ENCODE measurements around the gene ST7. TPM values are rescaled to one million over a fixed set of nuclear protein-coding genes. Genes with fewer than 3 reads are reported as not detected.
"Not testable (repeated sequence)": the region's sequence is repeated elsewhere in the genome, so short reads cannot be mapped to it uniquely, and the experiment has no call there.

The ST7 gene, protein sequence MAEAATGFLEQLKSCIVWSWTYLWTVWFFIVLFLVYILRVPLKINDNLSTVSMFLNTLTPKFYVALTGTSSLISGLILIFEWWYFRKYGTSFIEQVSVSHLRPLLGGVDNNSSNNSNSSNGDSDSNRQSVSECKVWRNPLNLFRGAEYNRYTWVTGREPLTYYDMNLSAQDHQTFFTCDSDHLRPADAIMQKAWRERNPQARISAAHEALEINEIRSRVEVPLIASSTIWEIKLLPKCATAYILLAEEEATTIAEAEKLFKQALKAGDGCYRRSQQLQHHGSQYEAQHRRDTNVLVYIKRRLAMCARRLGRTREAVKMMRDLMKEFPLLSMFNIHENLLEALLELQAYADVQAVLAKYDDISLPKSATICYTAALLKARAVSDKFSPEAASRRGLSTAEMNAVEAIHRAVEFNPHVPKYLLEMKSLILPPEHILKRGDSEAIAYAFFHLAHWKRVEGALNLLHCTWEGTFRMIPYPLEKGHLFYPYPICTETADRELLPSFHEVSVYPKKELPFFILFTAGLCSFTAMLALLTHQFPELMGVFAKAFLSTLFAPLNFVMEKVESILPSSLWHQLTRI
- total RNA-seq = 22.2 TPM

DNA sequence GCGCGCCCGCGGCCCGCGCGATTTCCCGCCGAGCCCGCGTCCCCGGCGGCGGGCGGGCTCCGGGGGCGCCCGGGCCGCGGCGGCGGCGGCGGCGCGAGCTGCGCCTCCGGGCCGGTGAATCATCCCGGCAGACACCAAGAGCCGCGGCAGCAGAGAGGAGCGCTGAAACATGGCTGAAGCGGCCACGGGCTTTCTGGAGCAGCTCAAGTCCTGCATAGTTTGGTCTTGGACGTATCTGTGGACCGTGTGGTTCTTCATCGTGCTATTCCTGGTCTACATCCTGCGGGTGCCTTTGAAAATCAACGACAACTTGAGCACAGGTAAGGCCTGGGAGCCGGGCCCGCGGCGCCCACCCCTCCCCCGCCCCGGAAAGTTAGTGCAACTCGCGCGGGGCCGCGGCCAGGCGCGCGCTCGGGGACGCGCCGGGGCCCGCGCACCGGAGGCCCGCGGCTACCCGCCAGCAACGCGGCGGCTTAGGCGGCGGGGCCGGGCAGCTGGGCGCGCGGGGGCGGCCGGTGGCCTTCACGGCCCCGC, at the start of gene ST7:
Gene ST7 (plus strand): TSS at position 130 of the 534 bp plus-strand sequence. CDS start 40 bp downstream, at position 170.
- peak; percentile 74 for DNase-seq (ENCODE audit: low spot score)
- ATAC-seq = peak; percentile 86

DNA sequence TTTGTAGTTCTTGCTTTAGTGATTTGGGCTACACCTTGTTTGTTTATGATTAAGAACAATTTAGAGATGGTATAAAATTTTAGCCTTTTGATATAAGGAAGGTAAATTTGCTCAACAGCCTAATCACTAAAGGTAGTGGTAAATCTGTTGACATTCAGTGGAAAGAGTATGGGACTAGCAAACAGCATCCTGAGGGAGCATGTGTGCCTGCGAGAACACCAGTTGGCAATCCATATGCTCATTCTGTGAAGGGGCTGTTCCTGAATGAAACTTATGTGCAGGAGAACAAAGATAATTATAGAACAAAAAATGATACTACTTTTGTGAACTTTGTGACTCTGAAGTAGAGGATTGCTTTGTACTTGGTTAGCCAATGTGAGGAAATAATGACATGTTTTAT, 46.9 kb upstream of the ST7 start:
- no peak for DNase-seq (ENCODE audit: low spot score)
- no peak for ATAC-seq

DNA sequence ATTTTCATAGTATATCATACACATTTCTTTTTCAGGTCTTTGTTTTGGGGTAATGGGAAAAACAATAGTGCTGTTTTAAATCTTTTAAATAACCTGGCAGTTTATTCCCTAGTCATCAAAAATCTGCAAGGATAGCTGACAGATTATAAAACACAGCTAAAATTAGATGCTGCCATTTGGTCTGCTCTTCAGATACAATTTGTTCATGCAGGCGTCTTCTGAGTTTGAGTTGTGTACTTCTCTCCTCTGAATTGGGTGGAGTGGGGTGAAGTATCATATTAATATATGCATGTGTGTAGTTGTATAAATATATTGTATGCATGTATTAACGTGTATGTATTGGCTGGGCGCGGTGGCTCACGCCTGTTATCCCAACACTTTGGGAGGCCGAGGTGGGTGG, 42.9 kb upstream of the ST7 start:
- DNase-seq (ENCODE audit: low spot score) (no peak), ATAC-seq (no peak)

DNA sequence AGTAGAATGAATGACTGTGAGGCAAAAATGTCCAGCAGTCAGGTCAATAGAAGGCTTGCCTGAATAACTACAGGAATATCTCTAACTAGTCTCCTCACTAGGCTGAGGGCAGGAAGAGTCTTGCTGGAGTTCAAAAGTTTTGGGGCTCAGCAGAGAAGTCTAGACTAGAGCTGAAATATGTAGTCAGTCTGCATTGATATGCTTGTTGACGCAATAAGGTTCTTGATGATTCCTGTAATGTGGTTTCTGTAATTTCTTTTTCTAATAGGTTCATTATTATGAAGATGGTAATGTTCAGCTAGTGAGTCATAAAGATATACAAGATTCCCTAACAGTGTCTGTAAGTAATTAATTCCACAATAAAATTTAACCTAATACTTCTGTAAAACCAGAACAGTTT, 41.5 kb upstream of the ST7 start:
- DNase-seq (ENCODE audit: low spot score) (no peak), ATAC-seq (no peak)

DNA sequence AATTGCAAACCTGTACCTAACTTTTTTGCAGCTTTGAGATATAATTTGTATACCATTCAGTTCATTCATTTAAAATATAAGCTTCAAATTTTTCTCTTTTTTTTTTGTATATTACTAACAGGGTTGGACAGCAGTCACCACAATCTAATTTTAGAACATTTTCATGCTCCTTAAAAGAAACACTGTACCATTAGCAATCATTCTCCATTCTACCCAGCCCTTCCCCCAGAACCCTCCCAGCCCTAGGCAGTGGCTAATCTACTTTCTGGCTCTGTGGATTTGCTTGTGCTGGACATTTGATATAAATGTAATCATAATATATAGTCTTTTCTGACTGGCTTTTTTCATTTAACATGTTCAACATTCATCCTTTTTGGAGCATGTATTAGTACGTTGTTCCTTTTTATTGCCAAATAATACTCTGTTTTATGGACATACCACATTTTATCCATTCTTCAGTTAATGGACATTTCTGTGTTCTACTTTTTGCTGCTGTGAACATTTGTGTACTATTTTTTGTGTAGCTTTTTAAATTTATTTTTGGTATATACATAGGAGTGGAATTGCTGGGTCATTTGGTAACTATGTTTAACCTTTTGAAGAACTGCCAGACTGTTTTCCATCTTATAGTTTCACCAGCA, 40.9 kb upstream of the ST7 start:
- DNase-seq (ENCODE audit: low spot score) = no peak
- ATAC-seq = no peak

DNA sequence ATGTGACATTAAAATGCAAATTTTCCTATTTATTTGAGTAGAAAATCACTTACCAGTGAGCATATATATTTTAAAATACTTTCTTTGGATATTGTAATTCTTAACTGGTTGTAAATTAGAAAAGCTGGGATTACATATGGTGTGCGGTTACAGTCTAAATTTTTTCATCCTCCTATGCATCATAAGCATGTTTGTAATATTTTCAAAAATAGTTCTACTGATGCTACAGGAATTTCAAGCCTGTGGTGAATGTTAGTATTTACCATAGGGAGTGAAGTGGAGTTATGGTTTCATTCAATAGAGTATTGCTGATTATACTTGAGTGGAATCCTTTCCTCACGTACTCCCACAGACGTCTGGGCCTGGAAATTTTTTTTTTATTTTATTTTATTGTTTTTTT, 34.6 kb upstream of the ST7 start:
- ATAC-seq = no peak

DNA sequence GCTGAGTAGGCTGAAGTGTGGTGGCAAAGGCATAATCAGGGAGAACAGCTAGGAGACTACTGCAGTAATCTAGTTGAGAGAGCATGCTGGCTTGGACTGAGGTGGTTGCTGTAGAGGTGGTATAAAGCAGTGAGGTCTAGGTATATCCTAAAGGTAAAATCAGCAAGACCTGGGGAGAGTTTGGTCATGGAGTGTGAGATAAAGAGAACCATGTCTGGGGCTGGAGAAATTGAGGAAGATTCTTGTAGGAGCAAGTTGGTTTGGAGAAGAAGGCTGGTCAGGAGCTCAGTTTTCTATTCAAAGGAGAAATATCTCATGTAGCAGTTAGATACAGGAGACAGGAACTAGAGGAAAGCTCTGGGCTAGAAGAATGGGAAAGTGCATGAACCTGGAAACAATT, 32.9 kb upstream of the ST7 start:
- ATAC-seq = no peak

More for the DNA sequence above, 34.6 kb upstream of the ST7 start:
- no peak for DNase-seq (ENCODE audit: low spot score)

DNA sequence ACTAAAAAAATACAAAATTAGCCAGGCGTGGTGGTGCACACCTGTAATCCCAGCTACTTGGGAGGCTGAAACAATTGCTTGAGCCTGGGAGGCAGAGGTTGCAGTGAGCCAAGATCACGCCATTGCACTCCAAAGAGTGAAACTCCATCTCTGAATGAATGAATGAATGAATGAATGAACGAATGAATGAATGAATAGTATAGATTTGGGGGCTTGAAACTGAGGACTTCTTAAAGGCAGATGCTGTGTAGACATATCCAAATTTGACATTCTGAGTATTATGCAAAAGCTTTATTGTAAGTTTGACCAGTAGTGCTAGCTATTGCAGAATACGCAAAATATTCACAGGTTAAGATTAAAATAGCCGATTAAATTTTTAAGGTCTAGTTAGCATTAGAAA, 30.8 kb upstream of the ST7 start:
- ATAC-seq = no peak

More for the DNA sequence above, 32.9 kb upstream of the ST7 start:
- no peak for DNase-seq (ENCODE audit: low spot score)

DNA sequence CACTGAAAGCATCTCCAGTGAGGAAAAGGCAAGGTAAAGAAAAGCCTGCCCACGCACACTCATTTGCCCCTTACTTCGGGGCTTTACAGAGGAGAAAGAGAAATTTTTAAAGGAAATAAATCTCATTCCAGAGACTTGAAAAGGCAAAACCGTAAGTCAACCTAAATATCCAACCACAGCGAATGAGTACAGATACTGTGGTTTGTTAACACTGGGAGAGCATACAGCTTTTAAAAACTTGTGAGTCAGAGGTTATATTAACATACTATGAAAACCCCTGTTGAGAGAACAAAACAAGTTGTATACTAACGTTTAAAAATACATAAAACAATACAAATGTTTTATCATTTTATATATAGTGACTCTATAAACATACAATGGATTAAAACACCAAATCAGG, 28.6 kb upstream of the ST7 start:
- no peak for DNase-seq (ENCODE audit: low spot score)
- no peak for ATAC-seq

More for the DNA sequence above, 30.8 kb upstream of the ST7 start:
- no peak for DNase-seq (ENCODE audit: low spot score)

DNA sequence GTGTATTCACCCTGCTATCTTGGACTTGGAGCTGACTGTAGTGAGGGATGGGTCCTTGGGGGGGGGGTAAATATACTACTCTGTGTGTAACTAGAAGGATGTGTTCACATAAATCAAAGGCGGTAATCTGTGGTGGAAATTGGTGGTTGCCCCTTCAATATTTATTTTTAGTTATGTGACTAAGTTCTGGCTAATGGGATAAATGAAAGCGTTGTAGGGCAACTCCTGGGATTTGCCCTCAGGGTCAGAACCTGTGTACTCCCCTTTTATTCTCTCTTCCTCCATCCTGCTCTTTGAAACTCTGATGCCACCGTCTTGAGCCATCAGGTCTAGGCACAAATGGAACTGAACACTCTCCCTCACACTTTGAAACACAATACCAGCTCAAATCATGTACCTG, 24.3 kb upstream of the ST7 start:
- DNase-seq (ENCODE audit: low spot score) = no peak
- no peak for ATAC-seq

DNA sequence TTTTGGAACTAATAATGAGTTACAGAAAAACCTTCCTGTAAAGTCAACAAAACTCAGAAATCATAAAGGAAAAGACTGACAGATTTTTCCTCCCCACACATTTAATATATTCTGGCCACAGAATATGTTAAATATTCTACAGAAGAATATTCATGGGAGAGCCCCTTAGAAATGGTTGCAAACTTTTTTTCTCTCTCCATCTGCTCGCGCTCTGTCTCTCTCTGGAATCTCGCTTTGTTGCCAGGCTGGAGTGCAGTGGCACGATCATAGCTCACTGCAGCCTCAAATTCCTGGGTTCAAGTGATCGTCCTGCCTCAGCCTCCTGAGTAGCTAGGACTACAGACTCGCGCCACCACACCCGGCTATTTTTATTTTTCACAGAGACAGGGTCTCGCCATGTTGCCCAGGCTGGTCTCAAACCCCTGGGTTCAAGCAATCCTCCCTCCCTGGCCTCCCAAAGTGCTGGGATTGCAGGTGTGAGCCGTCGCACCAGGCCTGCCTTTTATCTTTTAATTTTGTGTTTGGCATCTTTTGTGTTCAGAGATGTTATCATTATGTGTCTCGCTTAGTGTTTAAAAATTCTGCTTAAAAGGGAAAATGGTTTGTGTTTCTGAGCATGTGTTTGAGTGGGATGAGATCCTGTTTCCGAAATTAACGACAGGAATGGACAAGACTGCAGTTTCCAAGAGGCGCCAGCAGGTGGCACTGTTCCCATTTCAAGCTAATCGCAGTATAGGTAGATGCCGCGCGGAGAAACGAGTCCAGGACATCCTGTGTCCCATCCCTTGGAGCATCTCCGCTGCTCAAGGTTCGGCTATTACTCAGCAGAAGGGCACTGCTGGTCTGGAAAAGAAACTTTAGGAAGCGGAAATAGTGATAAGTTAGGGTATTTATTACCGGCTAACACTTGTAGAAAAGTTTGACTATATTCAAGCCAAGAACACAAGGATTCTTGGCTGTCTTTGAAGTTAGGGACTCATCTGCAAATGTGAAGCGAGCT, 23.1 kb upstream of the ST7 start:
- DNase-seq (ENCODE audit: low spot score) (peak; percentile 80), ATAC-seq (peak; percentile 99)

DNA sequence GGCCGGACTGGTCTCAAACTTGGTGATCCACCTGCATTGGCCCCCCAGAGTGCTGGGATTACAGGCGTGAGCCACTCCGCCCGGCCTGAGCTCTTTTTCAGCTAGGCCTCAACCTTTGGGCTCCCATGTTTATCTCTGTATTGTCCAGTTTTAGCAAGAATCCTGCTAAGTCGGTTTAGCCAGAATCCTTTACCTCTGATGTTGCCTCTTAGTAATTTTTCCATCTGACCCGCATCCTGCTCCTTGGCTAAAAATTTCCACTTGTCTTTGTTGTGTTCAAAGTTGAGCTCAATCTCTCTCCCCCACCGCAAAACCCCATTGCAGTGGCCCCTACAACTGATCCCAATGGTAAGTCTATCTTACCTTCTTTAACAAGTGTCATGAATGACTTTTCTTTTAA, 20.7 kb upstream of the ST7 start:
- ATAC-seq (no peak), DNase-seq (ENCODE audit: low spot score) (no peak)

DNA sequence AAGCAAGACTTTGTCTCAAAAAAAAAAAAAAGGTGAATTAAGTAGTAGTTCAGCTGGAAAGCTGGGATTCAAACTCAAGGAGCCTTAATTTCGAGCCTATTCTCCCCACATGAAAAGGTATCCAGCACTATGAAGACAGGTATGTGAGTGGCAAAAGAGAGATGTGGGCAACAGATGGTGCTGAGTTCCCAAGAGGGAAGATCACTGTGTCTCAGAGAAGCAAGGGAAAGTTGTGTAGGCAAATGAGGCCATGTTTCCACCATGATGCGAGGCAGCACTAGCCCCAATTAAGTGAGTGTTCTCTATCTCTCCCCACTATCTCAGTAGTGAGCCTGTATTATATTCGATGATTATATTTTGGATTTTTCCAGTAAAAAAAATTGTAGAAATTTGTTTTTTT, 19.8 kb upstream of the ST7 start:
- ATAC-seq = no peak
- no peak for DNase-seq (ENCODE audit: low spot score)

DNA sequence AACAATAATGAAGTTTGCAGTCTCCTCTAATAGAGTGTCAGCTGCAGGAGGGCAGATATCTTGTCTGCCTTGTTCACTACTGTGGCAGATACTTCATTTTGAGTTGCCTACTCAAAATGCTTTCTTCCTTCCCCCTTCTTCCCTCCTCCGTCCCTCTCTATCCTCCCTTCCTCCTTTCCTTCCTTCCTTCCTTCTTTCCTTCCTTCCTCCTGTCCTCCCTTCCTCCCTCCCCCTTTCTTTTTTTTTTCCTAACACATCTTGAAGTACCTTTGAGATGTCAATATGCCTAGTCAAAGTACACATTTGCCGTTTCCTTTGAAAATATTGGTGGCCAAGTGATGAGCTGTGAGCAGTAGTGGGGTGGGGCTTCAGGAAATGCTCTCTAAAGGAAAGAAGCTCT, 18.7 kb upstream of the ST7 start:
- ATAC-seq (no peak), DNase-seq (ENCODE audit: low spot score) (no peak)

DNA sequence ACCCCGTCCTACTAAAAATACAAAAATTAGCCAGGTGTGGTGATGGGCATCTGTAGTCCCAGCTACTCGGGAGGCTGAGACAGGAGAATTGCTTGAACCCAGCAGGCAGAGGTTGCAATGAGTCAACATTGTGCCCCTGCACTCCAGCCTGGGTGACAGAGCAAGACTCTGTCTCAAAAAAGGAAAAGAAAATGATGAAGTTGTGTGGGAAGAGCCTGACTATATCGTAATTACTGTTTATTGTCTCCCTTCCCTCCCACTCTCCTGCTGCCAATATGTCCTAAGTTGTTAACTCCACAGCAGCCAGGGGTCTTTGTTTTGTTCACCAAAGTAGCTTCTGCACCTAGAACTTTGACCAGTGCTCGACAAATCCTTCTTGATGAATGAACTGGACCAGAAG, 16.5 kb upstream of the ST7 start:
- not testable (repeated sequence) for DNase-seq (ENCODE audit: low spot score); ATAC-seq

DNA sequence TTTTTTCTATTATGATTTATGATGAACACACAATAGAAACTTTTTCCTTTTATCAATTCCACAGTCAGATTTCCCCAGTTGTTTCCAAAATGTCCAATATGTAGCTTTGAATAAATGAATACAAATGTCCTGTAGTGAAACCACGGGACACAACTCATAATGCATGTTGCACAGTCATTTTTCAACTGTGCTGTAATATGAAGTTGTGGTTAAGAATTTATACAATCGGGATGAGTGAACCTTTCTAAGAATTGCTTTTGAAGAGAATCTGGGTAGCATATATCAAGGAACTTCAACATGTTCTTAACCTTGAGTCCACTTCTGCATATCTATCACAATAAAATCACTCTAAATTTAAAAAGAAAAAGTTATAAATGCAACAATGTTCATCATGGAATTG, 14.6 kb upstream of the ST7 start:
- no peak for DNase-seq (ENCODE audit: low spot score)
- no peak for ATAC-seq

DNA sequence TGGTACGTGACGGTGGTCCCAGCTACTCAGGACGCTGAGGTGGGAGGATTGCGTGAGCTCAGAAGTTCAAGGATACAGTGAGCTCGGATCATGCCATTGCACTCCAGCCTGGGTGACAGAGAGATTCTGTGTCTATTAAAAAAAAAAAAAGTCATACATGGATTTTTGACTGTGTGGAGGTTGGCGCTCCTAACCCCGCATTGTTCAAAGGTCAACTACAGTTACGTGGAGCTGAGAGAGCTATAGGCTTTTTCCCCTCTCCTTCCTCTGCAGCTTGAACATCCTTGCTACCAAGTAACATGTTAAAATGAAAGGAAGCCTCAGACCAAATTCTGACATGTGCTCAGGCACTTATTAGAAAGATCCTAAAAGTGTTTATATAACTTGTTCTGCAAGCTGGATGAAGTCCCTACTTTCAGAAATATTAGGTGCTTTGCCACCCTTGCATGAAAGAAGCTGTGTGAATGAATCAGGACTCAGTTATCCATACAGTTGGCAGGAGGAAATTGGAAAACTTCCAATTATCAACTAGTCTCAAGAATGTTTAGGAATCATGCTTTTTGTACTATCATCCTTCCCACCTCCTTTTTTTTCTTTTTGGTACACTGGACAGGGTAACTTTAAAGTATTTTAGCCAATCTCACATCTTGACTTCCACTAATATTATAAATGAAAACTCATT, 12.5 kb upstream of the ST7 start:
- no peak for ATAC-seq
- DNase-seq (ENCODE audit: low spot score) = no peak

DNA sequence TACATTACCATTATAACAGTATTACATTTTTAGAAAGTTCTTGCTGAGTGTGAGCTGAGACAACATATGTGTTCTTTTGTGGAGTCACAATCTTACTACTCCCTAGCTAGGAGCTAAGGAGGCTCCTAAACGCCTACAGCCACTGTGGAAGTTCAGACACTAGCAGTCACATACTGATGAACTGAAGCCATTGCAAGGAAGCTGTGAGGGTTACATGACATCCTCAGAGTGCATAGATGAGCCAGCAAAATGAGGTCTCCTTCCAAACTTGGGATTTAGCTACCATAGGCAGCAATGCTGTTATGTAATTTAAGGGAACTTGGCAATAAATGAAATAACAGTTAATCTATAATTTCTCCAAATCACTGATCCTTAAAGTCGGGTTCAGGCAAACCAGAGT, 10.8 kb upstream of the ST7 start:
- DNase-seq (ENCODE audit: low spot score) (no peak), ATAC-seq (no peak)

DNA sequence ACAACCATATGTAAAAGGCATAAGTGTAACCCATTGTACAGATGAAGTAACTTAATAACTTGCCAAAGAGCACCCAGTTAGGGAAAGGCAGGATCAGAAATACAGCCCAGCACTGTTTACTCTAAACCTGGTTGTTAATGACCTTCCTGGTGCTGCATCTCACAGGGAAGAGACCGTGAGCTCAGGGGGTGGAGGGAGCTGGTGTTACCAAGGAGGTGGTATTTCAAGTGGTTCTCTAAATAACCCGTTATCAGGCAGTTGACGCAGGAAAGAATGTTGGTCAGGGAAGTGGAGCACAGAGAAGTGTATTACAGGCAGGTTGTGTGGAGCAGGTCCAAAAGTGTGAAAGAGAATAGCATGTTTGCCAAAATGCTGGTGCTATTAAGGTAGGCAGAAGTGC, 4.4 kb upstream of the ST7 start:
- DNase-seq (ENCODE audit: low spot score) (no peak), ATAC-seq (no peak)

Measured in left lobe of liver (tissue), 2 donors.